Measurements from ENCODE around the gene KRT9. TPM values are rescaled to one million over a fixed set of nuclear protein-coding genes. Genes with fewer than 3 reads are reported as not detected.
"Not testable (repeated sequence)": the region's sequence is repeated elsewhere in the genome, so short reads cannot be mapped to it uniquely, and the experiment has no call there.

Gene KRT9
- total RNA-seq, 6 experiments from 2014 or later: not detected

DNA sequence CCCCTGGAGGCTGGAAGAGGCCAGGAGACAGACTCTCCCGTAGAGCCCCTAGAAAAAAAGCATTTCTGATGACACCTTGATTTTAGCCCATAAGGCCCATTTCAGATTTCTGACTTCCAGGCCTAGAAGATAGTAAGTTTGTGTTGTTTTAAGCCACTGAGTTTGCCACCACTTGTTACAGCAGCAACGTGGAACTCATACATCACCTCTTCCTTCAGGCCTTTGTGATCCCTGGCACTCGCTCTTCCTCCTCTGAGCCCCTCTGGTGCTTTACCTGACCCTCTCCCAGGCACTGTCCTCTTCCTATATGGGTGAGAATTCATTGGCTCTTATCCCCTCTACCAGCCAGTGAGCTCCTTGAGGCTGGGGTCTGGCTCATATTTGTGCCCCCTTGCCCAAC is 25.0 kb downstream of the KRT9 start:
- no peak overlapping the region for H3K27ac ChIP-seq
- intact Hi-C loops (cut with DNase I): no loop called here
- 71% methylated on average over 1 of the region's 3 CpGs for WGBS (ENCODE audit: insufficient coverage, low coverage, low lambda C conversion rate, missing lambda C conversion rate)

DNA sequence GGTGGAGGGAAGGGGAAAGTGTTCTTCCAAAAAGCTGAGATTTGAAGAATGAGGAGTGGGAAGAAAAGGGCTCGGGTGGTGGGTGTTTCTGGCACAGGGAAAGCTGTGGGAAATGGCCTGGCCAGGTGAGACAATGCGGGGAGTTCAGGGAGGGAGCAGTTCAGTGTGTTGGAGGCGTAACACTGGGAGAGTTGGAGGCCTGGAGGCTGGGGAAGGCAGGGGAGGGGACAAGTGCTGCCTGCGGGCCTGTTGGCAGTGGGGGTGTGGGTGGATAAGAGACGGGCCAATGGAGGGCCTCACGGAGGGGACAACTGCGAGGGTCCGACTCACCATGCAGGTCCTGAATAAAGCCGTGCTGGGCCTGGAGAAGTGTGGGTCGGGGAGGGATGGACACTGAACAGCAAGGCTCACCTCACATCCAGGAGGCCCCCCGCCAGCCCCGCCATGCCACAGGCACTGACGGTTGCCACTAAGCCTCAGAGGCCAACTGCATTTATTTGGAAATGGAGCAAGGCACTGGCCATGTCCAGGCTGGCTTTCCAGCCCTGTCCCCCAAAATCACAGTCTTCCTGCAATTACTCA is 25.9 kb downstream of the KRT9 start:
- DNase-seq: no peak
- ATAC-seq: no peak
- H3K27me3 ChIP-seq: peaks cover 0 to 8% of the 10 kb centered on the region in 2 donors
- intact Hi-C loops (cut with DNase I): no loop called here
- TF ChIP-seq, protein P1, sequence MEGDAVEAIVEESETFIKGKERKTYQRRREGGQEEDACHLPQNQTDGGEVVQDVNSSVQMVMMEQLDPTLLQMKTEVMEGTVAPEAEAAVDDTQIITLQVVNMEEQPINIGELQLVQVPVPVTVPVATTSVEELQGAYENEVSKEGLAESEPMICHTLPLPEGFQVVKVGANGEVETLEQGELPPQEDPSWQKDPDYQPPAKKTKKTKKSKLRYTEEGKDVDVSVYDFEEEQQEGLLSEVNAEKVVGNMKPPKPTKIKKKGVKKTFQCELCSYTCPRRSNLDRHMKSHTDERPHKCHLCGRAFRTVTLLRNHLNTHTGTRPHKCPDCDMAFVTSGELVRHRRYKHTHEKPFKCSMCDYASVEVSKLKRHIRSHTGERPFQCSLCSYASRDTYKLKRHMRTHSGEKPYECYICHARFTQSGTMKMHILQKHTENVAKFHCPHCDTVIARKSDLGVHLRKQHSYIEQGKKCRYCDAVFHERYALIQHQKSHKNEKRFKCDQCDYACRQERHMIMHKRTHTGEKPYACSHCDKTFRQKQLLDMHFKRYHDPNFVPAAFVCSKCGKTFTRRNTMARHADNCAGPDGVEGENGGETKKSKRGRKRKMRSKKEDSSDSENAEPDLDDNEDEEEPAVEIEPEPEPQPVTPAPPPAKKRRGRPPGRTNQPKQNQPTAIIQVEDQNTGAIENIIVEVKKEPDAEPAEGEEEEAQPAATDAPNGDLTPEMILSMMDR (IDR thresholded peaks at IDR 0.05): no peak
- TF ChIP-seq POLR2A (IDR thresholded peaks at IDR 0.05): no peak
- no peak overlapping the region for H3K27ac ChIP-seq
- H3K4me3 ChIP-seq: no peak overlapping the region
- no peaks in the 10 kb centered on the region for H3K9me3 ChIP-seq
- 25% methylated on average over 2 of the region's 13 CpGs for WGBS (ENCODE audit: insufficient coverage, low coverage, low lambda C conversion rate, missing lambda C conversion rate)
- no peaks in the 10 kb centered on the region for H3K36me3 ChIP-seq
- peaks cover 0 to 7% (median 2%) of the 10 kb centered on the region in 4 donors for H3K4me1 ChIP-seq

More for the DNA sequence above, 25.0 kb downstream of the KRT9 start:
- H3K36me3 ChIP-seq: no peaks in the 10 kb centered on the region
- DNase-seq (no peak), ATAC-seq (no peak)
- peaks cover 0 to 8% of the 10 kb centered on the region in 2 donors for H3K27me3 ChIP-seq
- no peak overlapping the region for H3K4me3 ChIP-seq
- peaks cover 0 to 7% (median 2%) of the 10 kb centered on the region in 4 donors for H3K4me1 ChIP-seq
- TF ChIP-seq, protein P1 (IDR thresholded peaks at IDR 0.05): no peak
- no peak for TF ChIP-seq POLR2A (IDR thresholded peaks at IDR 0.05)
- no peaks in the 10 kb centered on the region for H3K9me3 ChIP-seq

DNA sequence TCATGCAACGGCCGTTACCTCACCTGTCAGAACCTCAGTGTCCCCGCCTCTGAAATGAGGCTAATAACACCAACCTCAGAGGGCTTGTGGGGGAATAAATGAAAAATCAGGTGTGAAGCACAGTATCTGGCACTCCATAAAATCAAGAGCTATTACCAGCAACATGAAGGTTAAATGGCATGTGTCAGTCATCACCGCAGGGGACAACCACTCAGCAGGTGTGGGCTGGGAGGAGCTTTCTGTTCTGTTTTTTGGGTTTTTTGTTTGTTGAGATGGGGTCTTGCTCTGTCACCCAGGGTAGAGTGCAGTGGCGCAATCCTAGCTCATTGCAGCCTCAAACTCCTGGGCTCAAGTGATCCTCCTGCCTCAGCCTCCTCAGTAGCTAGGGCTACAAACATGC is 26.9 kb downstream of the KRT9 start:
- Histone ChIP-seq H3K27me3 (peaks cover 0 to 8% of the 10 kb centered on the region in 2 donors), H3K9me3 (no peaks in the 10 kb centered on the region), H3K27ac (no peak overlapping the region), H3K4me1 (peaks cover 0 to 7% (median 2%) of the 10 kb centered on the region in 4 donors), H3K36me3 (no peaks in the 10 kb centered on the region), H3K4me3 (no peak overlapping the region)
- no peak for DNase-seq
- ATAC-seq: no peak
- TF ChIP-seq POLR2A (IDR thresholded peaks at IDR 0.05): no peak
- TF ChIP-seq, protein P1 (IDR thresholded peaks at IDR 0.05): no peak
- WGBS (ENCODE audit: insufficient coverage, low coverage, low lambda C conversion rate, missing lambda C conversion rate): 83% methylated on average over 5 of the region's 5 CpGs
- intact Hi-C loops (cut with DNase I): no loop called here

DNA sequence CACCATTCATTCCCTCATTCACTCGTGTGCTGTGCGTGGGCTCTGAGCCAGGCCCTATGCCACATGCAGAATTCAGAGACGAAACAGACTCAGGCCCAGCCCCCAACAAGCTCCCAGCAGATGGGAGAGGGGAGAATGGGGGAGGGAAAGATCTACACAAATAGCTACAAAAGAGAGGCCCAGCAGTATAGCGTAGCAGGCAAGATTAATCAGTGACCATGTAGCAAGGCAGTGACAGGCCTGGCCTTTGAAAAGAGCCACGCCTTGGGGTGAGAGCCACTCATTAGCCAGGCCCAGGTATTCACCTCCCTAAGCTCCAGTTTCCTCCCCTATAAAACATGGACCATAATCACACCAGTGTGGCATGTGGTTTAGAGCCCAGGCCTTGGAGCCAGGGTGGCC is 27.4 kb downstream of the KRT9 start:
- ATAC-seq: no peak
- no peak for DNase-seq
- Histone ChIP-seq H3K27me3 (peaks cover 0 to 8% of the 10 kb centered on the region in 2 donors), H3K27ac (no peak overlapping the region), H3K4me1 (peaks cover 0 to 7% (median 2%) of the 10 kb centered on the region in 4 donors), H3K4me3 (no peak overlapping the region), H3K36me3 (no peaks in the 10 kb centered on the region), H3K9me3 (no peaks in the 10 kb centered on the region)
- intact Hi-C loops (cut with DNase I): no loop called here
- WGBS (ENCODE audit: insufficient coverage, low coverage, low lambda C conversion rate, missing lambda C conversion rate): 40% methylated on average over 1 of the region's 5 CpGs
- TF ChIP-seq, protein P1 (IDR thresholded peaks at IDR 0.05): no peak
- TF ChIP-seq POLR2A (IDR thresholded peaks at IDR 0.05): no peak

DNA sequence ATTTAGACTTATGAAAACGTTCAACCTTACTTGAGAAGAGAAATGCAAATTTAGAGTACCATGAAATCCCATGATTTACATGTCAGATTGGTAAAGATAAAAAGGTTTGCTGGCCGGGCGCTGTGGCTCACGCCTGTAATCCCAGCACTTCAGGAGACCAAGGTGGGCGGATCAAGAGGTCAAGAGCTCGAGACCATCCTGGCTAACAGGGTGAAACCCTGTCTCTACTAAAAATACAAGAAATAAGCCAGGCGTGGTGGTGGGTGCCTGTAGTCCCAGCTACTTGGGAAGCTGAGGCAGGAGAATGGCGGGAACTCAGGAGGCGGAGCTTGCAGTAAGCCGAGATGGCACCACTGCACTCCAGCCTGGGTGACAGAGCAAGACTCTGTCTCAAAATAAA is 29.1 kb downstream of the KRT9 start:
- intact Hi-C loops (cut with DNase I); H3K4me3 ChIP-seq; H3K9me3 ChIP-seq; H3K36me3 ChIP-seq; H3K27ac ChIP-seq; DNase-seq; H3K4me1 ChIP-seq; ATAC-seq; H3K27me3 ChIP-seq: not testable (repeated sequence)
- WGBS (ENCODE audit: insufficient coverage, low coverage, low lambda C conversion rate, missing lambda C conversion rate): 72% methylated on average over 10 of the region's 10 CpGs

Measured in right lobe of liver (tissue), 6 donors.